Middle frontal gyrus (tissue), 1 donor: ENCODE measurements around the gene SLC32A1.

Experiments
- DNase-seq: peaks from one replicate; pipeline ENCODE4 v3.0.0-alpha.2; 2015; ENCODE audit warnings: low spot score; ENCODE audit errors: extremely low spot score

SLC32A1 gene

GRCh38 chr20:38725148-38725901, 1.0 kb downstream of the SLC32A1 start:
- DNase-seq, result no peak

GRCh38 chr20:38725931-38726803, 1.9 kb downstream of the SLC32A1 start:
- no peak for DNase-seq

- DNase-seq, result no peak
Observed at GRCh38 chr20:38726804-38727606, 2.7 kb downstream of the SLC32A1 start.

- DNase-seq, result no peak
Observed at GRCh38 chr20:38727607-38728190, 3.4 kb downstream of the SLC32A1 start.

- no peak for DNase-seq
Observed at GRCh38 chr20:38728191-38728781, 4.0 kb downstream of the SLC32A1 start.

- no peak for DNase-seq
Observed at GRCh38 chr20:38728911-38729642, 4.8 kb downstream of the SLC32A1 start.

GRCh38 chr20:38729767-38730166, 5.5 kb downstream of the SLC32A1 start:
- DNase-seq, result no peak

GRCh38 chr20:38730167-38730988, 6.1 kb downstream of the SLC32A1 start:
- no peak for DNase-seq

- DNase-seq, result no peak
Observed at GRCh38 chr20:38730989-38731737, 6.9 kb downstream of the SLC32A1 start.

- DNase-seq, result no peak
Observed at GRCh38 chr20:38731738-38732113, 7.4 kb downstream of the SLC32A1 start.

GRCh38 chr20:38732981-38733380, 8.7 kb downstream of the SLC32A1 start:
- no peak for DNase-seq

GRCh38 chr20:38735172-38735571, 10.9 kb downstream of the SLC32A1 start:
- DNase-seq, result no peak

GRCh38 chr20:38737887-38738286, 13.6 kb downstream of the SLC32A1 start:
- DNase-seq, result no peak

- DNase-seq, result no peak
Observed at GRCh38 chr20:38745757-38746156, 21.5 kb downstream of the SLC32A1 start.

GRCh38 chr20:38747495-38748096, 23.3 kb downstream of the SLC32A1 start:
- no peak for DNase-seq

- peak; percentile 75 for DNase-seq
Observed at GRCh38 chr20:38748097-38748860, 24.0 kb downstream of the SLC32A1 start, which contains the start of gene ACTR5. TSS of gene ACTR5 (plus strand) at chr20:38748460. CDS start at chr20:38748479, 19 bp downstream.

GRCh38 chr20:38748861-38749149, 24.5 kb downstream of the SLC32A1 start:
- no peak for DNase-seq
